ENCODE data around the gene GANC. TPM values are rescaled to one million over a fixed set of nuclear protein-coding genes. Genes with fewer than 3 reads are reported as not detected.

The GANC gene
- total RNA-seq, 2 donors from 2014 or later: 6.6 to 12.7 TPM

GRCh38 chr15:42373936-42374335 is 100.9 kb downstream of the GANC start:
- Histone ChIP-seq H3K4me1 (peaks cover 0 to 14% of the 10 kb centered on the region in 2 donors), H3K4me3 (no peak overlapping the region), H3K9me3 (peaks cover 0 to 4% of the 10 kb centered on the region in 2 donors), H3K36me3 (no peaks in the 10 kb centered on the region), H3K27me3 (no peaks in the 10 kb centered on the region), H3K27ac (no peak overlapping the region)
- TF ChIP-seq CTCF (IDR thresholded peaks at IDR 0.05): no peak
- DNase-seq (ENCODE audit: low spot score): no peak

GRCh38 chr15:42374810-42375209 is 101.8 kb downstream of the GANC start:
- no peak for TF ChIP-seq CTCF (IDR thresholded peaks at IDR 0.05)
- Histone ChIP-seq H3K27ac (no peak overlapping the region), H3K4me1 (peaks cover 0 to 14% of the 10 kb centered on the region in 2 donors), H3K36me3 (no peaks in the 10 kb centered on the region), H3K27me3 (no peaks in the 10 kb centered on the region), H3K9me3 (peaks cover 0 to 4% of the 10 kb centered on the region in 2 donors), H3K4me3 (no peak overlapping the region)
- no peak for DNase-seq (ENCODE audit: low spot score)

- Histone ChIP-seq H3K27me3 (no peaks in the 10 kb centered on the region), H3K36me3 (no peaks in the 10 kb centered on the region), H3K27ac (no peak overlapping the region), H3K4me1 (peaks cover 0 to 14% of the 10 kb centered on the region in 2 donors), H3K9me3 (peaks cover 0 to 4% of the 10 kb centered on the region in 2 donors), H3K4me3 (no peak overlapping the region)
- no peak for TF ChIP-seq CTCF (IDR thresholded peaks at IDR 0.05)
- no peak for DNase-seq (ENCODE audit: low spot score)
These were observed 102.3 kb downstream of the GANC start for GRCh38 chr15:42375252-42375651.

- no peaks in the 10 kb centered on the region for H3K27me3 ChIP-seq
- no peak for TF ChIP-seq CTCF (IDR thresholded peaks at IDR 0.05)
- no peak for DNase-seq (ENCODE audit: low spot score)
- H3K9me3 ChIP-seq: peaks cover 0 to 4% of the 10 kb centered on the region in 2 donors
- no peak overlapping the region for H3K4me3 ChIP-seq
- peaks cover 0 to 14% of the 10 kb centered on the region in 2 donors for H3K4me1 ChIP-seq
- H3K27ac ChIP-seq: no peak overlapping the region
- H3K36me3 ChIP-seq: no peaks in the 10 kb centered on the region
These were observed 102.9 kb downstream of the GANC start for GRCh38 chr15:42375941-42376340.

- H3K4me1 ChIP-seq: peaks cover 0 to 14% of the 10 kb centered on the region in 2 donors
- no peaks in the 10 kb centered on the region for H3K9me3 ChIP-seq
- no peaks in the 10 kb centered on the region for H3K27me3 ChIP-seq
- TF ChIP-seq CTCF (IDR thresholded peaks at IDR 0.05): no peak
- H3K27ac ChIP-seq: no peak overlapping the region
- H3K4me3 ChIP-seq: no peak overlapping the region
- no peaks in the 10 kb centered on the region for H3K36me3 ChIP-seq
- no peak for DNase-seq (ENCODE audit: low spot score)
These were observed 105.0 kb downstream of the GANC start for GRCh38 chr15:42378011-42378410.

- Histone ChIP-seq H3K27ac (no peak overlapping the region), H3K9me3 (no peaks in the 10 kb centered on the region), H3K27me3 (no peaks in the 10 kb centered on the region), H3K4me1 (peaks cover 0 to 10% of the 10 kb centered on the region in 2 donors), H3K36me3 (peaks cover 5% of the 10 kb centered on the region), H3K4me3 (no peak overlapping the region)
- TF ChIP-seq CTCF (IDR thresholded peaks at IDR 0.05): no peak
- no peak for DNase-seq (ENCODE audit: low spot score)
These were observed 111.6 kb downstream of the GANC start for GRCh38 chr15:42384597-42384996.

Measured in right atrium auricular region (tissue), 2 donors.